Panc1 (cell line): ENCODE measurements around the gene SERTAD3. TPM values are rescaled to one million over a fixed set of nuclear protein-coding genes. Genes with fewer than 3 reads are reported as not detected.

Experiments
- ATAC-seq: fragments of 200-7000 bp; cut with Tn5 transposase; 2 replicates; pipeline ENCODE4 v1.9.1; 2020; ENCODE audit warnings: mild to moderate bottlenecking, moderate library complexity
- BruUV-seq: library from RNA; stranded (reverse); fragments of 400-500 nt; replicated peaks from 2 replicates; lab custom pipeline; 2021; lab: Mats Ljungman, UMichigan
- CTCF ChIA-PET: fragments of 300-600 bp; sonication (Branson Sonifier 250); formaldehyde crosslinking; loops from one replicate; lab custom pipeline; 2022; ENCODE audit warnings: antibody characterized with exemption; lab: Charles Lee
- POLR2A ChIA-PET: fragments of 300-600 bp; sonication (Branson Sonifier 250); formaldehyde crosslinking; loops from one replicate; lab custom pipeline; 2022; ENCODE audit warnings: antibody characterized with exemption; lab: Charles Lee
- DNase-seq: peaks from one replicate; pipeline ENCODE4 v3.0.0-alpha.2; 2010; ENCODE audit warnings: low read depth, low spot score
- H3K27ac ChIP-seq: 2 replicates; pipeline ENCODE4 v1.5.1; 2011; ENCODE audit warnings: mild to moderate bottlenecking, low read length, inconsistent platforms
- H3K27me3 ChIP-seq: fragments of 200-500 bp; sonication (Bioruptor generic); 2 replicates; pipeline ENCODE4 v1.6.0; 2014; ENCODE audit warnings: low read length, inconsistent platforms; ENCODE audit not compliant: control insufficient read depth, insufficient read depth
- H3K36me3 ChIP-seq: fragments of 200-500 bp; sonication (Bioruptor generic); 2 replicates; pipeline ENCODE4 v1.5.1; 2014; ENCODE audit warnings: inconsistent platforms, mild to moderate bottlenecking, low read length, moderate library complexity; ENCODE audit not compliant: control insufficient read depth, insufficient read depth
- H3K4me1 ChIP-seq: 2 replicates; pipeline ENCODE4 v1.5.1; 2011; ENCODE audit warnings: inconsistent platforms, mild to moderate bottlenecking, low read length, moderate library complexity; ENCODE audit not compliant: control insufficient read depth, insufficient read depth
- H3K4me3 ChIP-seq, 2 experiments: 2 replicates each; pipeline ENCODE4 v1.5.1; 2011 to 2012; ENCODE audit warnings: low read depth in 2 of 2, low read length in 2 of 2, mild to moderate bottlenecking in 2 of 2, inconsistent platforms in 1 of 2, moderate library complexity in 1 of 2
- H3K9me3 ChIP-seq: fragments of 200-500 bp; sonication (Bioruptor generic); 2 replicates; pipeline ENCODE4 v1.5.1; 2014; ENCODE audit warnings: low read depth, mild to moderate bottlenecking, inconsistent platforms, low read length, moderate library complexity; ENCODE audit not compliant: control insufficient read depth, insufficient read depth
- CTCF ChIP-seq: fragments of 450-650 bp; IDR thresholded peaks from 2 replicates; pipeline ENCODE4 v1.5.1; 2017; ENCODE audit warnings: mild to moderate bottlenecking
- POLR2AphosphoS5 ChIP-seq: IDR thresholded peaks from 2 replicates; pipeline ENCODE4 v1.6.1; 2012; ENCODE audit warnings: mild to moderate bottlenecking, low read depth, low read length, moderate library complexity
- REST ChIP-seq, 2 experiments: IDR thresholded peaks; 2 replicates each; pipeline ENCODE4 v1.6.1; 2011 to 2012; ENCODE audit warnings: low read depth in 2 of 2, control low read depth in 1 of 2, low read length in 1 of 2, mild to moderate bottlenecking in 1 of 2, moderate library complexity in 1 of 2; ENCODE audit not compliant: insufficient read depth in 1 of 2
- SIN3A ChIP-seq: IDR thresholded peaks from 2 replicates; pipeline ENCODE4 v1.6.1; 2012; ENCODE audit warnings: low read depth, mild to moderate bottlenecking, low read length, moderate library complexity, borderline replicate concordance; ENCODE audit not compliant: insufficient read depth
- TCF7L2 ChIP-seq: IDR thresholded peaks from 2 replicates; pipeline ENCODE4 v1.6.1; 2011; ENCODE audit warnings: mild to moderate bottlenecking, low read depth, low read length, inconsistent platforms
- in situ Hi-C: cut with HindIII; loops from 2 replicates; pipeline ENCODE4 v1.10.0; 2016; ENCODE audit warnings: low sequenced_read_pairs, low pct_unique_long_range_greater_than_20kb
- intact Hi-C: fragments of 100-400 bp; cut with micrococcal nuclease; formaldehyde crosslinking; loops from one replicate; pipeline ENCODE4 v1.10.0; 2022; ENCODE audit not compliant: unreplicated experiment
- total RNA-seq: library from RNA; stranded (reverse); gene quantifications from one replicate; pipeline ENCODE4 v1.2.1, GENCODE V29; 2021; ENCODE audit not compliant: unreplicated experiment

Gene SERTAD3
- total RNA-seq, 1 experiment from 2014 or later: 35.7 TPM

GRCh38 chr19:40400559-40400958, 43.6 kb downstream of the SERTAD3 start:
- Histone ChIP-seq H3K27ac (no peak overlapping the region), H3K4me1 (no peaks in the 10 kb centered on the region), H3K27me3 (no peaks in the 10 kb centered on the region), H3K9me3 (no peaks in the 10 kb centered on the region), H3K36me3 (no peaks in the 10 kb centered on the region), H3K4me3 (no peak overlapping the region)
- DNase-seq (no peak), ATAC-seq (no peak)
- BruUV-seq: no TSS peak
- TF ChIP-seq CTCF (no peak), TCF7L2 (no peak), REST (IDR thresholded peaks at IDR 0.05; ENCODE audit: insufficient read depth in 1 of 2, low read depth in 2 of 2, low read length in 1 of 2) (no peak), POLR2AphosphoS5 (no peak), SIN3A (no peak)
- CTCF ChIA-PET: no interaction called here
- intact Hi-C loops: no loop called here
- in situ Hi-C loops: no loop called here
- POLR2A ChIA-PET: interaction anchor here (0.6 kb wide), 1 partner anchor 39 kb away, joined by 8 read pairs; no protein-coding TSS in a partner anchor

GRCh38 chr19:40398417-40399131, 45.6 kb downstream of the SERTAD3 start:
- in situ Hi-C loops: no loop called here
- no peaks in the 10 kb centered on the region for H3K9me3 ChIP-seq
- H3K4me3 ChIP-seq: no peak overlapping the region
- intact Hi-C loops: no loop called here
- no peak for DNase-seq
- TF ChIP-seq POLR2AphosphoS5: no peak
- no peak for TF ChIP-seq REST (IDR thresholded peaks at IDR 0.05; ENCODE audit: insufficient read depth in 1 of 2, low read depth in 2 of 2, low read length in 1 of 2)
- TF ChIP-seq TCF7L2: no peak
- TF ChIP-seq CTCF: no peak
- TF ChIP-seq SIN3A: no peak
- no peaks in the 10 kb centered on the region for H3K36me3 ChIP-seq
- POLR2A ChIA-PET: no interaction called here
- BruUV-seq: no TSS peak
- no peak overlapping the region for H3K27ac ChIP-seq
- no peak for ATAC-seq
- no peaks in the 10 kb centered on the region for H3K27me3 ChIP-seq
- no peaks in the 10 kb centered on the region for H3K4me1 ChIP-seq
- CTCF ChIA-PET: no interaction called here
